Measurements from ENCODE around the gene FAM161A. TPM values are rescaled to one million over a fixed set of nuclear protein-coding genes. Genes with fewer than 3 reads are reported as not detected.

Gene FAM161A
- total RNA-seq, 1 experiment from 2014 or later = 12.2 TPM

- H3K79me2 ChIP-seq (ENCODE audit: low read depth) = no peaks in the 10 kb centered on the region
- H3K4me3 ChIP-seq = no peak overlapping the region
- BruUV-seq (replicated peaks) = no TSS peak
- H3K4me1 ChIP-seq (replicated peaks; ENCODE audit: insufficient read depth) = no peaks in the 10 kb centered on the region
- H3K9me2 ChIP-seq (ENCODE audit: insufficient read depth) = no peaks in the 10 kb centered on the region
- no peak overlapping the region for H2AFZ ChIP-seq
- DNase-seq = no peak
- ChIA-PET POLR2A (ENCODE audit: unreplicated experiment) (interaction anchor here (0.7 kb wide), 1 partner anchor 284 kb away, joined by 5 read pairs; no protein-coding TSS in a partner anchor), CTCF (no interaction called here)
- H4K20me1 ChIP-seq (ENCODE audit: insufficient read depth) = no peaks in the 10 kb centered on the region
- TF ChIP-seq EZH2 (IDR thresholded peaks at IDR 0.05; ENCODE audit: low read depth) = no peak
- TF ChIP-seq, protein P1, sequence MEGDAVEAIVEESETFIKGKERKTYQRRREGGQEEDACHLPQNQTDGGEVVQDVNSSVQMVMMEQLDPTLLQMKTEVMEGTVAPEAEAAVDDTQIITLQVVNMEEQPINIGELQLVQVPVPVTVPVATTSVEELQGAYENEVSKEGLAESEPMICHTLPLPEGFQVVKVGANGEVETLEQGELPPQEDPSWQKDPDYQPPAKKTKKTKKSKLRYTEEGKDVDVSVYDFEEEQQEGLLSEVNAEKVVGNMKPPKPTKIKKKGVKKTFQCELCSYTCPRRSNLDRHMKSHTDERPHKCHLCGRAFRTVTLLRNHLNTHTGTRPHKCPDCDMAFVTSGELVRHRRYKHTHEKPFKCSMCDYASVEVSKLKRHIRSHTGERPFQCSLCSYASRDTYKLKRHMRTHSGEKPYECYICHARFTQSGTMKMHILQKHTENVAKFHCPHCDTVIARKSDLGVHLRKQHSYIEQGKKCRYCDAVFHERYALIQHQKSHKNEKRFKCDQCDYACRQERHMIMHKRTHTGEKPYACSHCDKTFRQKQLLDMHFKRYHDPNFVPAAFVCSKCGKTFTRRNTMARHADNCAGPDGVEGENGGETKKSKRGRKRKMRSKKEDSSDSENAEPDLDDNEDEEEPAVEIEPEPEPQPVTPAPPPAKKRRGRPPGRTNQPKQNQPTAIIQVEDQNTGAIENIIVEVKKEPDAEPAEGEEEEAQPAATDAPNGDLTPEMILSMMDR (conservative IDR thresholded peaks at IDR 0.05) = no peak
- no peaks in the 10 kb centered on the region for H3K36me3 ChIP-seq (ENCODE audit: low read depth)
- H3K27ac ChIP-seq = no peak overlapping the region
- no peaks in the 10 kb centered on the region for H3K27me3 ChIP-seq (ENCODE audit: insufficient read depth, low read depth)
- no peaks in the 10 kb centered on the region for H3F3A ChIP-seq (ENCODE audit: insufficient read depth, low read depth)
- H3K9me3 ChIP-seq (ENCODE audit: insufficient read depth, low read depth) = no peaks in the 10 kb centered on the region
- H3K4me2 ChIP-seq = no peak overlapping the region
- intact Hi-C loops (cut with micrococcal nuclease; ENCODE audit: unreplicated experiment) = no loop called here
Measured at GRCh38 chr2:61833971-61834370, 19.9 kb downstream of the FAM161A start.

- POLR2A ChIA-PET (ENCODE audit: unreplicated experiment) = no interaction called here
Measured at GRCh38 chr2:61832183-61832841, 21.5 kb downstream of the FAM161A start.

GRCh38 chr2:61822255-61822654 lies 31.6 kb downstream of the FAM161A start:
- Histone ChIP-seq H3K9me2 (ENCODE audit: insufficient read depth) (no peaks in the 10 kb centered on the region), H3K36me3 (ENCODE audit: low read depth) (no peaks in the 10 kb centered on the region), H3K4me3 (no peak overlapping the region), H2AFZ (no peak overlapping the region), H3K27ac (no peak overlapping the region), H4K20me1 (ENCODE audit: insufficient read depth) (no peaks in the 10 kb centered on the region), H3K4me1 (replicated peaks; ENCODE audit: insufficient read depth) (no peaks in the 10 kb centered on the region), H3K27me3 (ENCODE audit: insufficient read depth, low read depth) (no peaks in the 10 kb centered on the region), H3F3A (ENCODE audit: insufficient read depth, low read depth) (no peaks in the 10 kb centered on the region), H3K4me2 (no peak overlapping the region), H3K9me3 (ENCODE audit: insufficient read depth, low read depth) (no peaks in the 10 kb centered on the region), H3K79me2 (ENCODE audit: low read depth) (no peaks in the 10 kb centered on the region)
- intact Hi-C loops (cut with micrococcal nuclease; ENCODE audit: unreplicated experiment) = no loop called here
- no peak for TF ChIP-seq EZH2 (IDR thresholded peaks at IDR 0.05; ENCODE audit: low read depth)
- TF ChIP-seq, protein P1 (conservative IDR thresholded peaks at IDR 0.05) = no peak
- no peak for DNase-seq
- ChIA-PET CTCF (no interaction called here), POLR2A (ENCODE audit: unreplicated experiment) (no interaction called here)
- BruUV-seq (replicated peaks) = no TSS peak

More at GRCh38 chr2:61832183-61832841, 21.5 kb downstream of the FAM161A start:
- no peak overlapping the region for H3K4me3 ChIP-seq
- H3K4me1 ChIP-seq (replicated peaks; ENCODE audit: insufficient read depth) = no peaks in the 10 kb centered on the region
- H3K4me2 ChIP-seq = no peak overlapping the region
- DNase-seq = no peak
- H3K9me2 ChIP-seq (ENCODE audit: insufficient read depth) = no peaks in the 10 kb centered on the region
- BruUV-seq (replicated peaks) = no TSS peak
- H3K79me2 ChIP-seq (ENCODE audit: low read depth) = no peaks in the 10 kb centered on the region
- no peaks in the 10 kb centered on the region for H3K27me3 ChIP-seq (ENCODE audit: insufficient read depth, low read depth)
- H3K36me3 ChIP-seq (ENCODE audit: low read depth) = no peaks in the 10 kb centered on the region
- CTCF ChIA-PET = no interaction called here
- no peaks in the 10 kb centered on the region for H4K20me1 ChIP-seq (ENCODE audit: insufficient read depth)
- no peak overlapping the region for H2AFZ ChIP-seq
- H3K27ac ChIP-seq = no peak overlapping the region
- no peak for TF ChIP-seq EZH2 (IDR thresholded peaks at IDR 0.05; ENCODE audit: low read depth)
- TF ChIP-seq, protein P1 (conservative IDR thresholded peaks at IDR 0.05) = no peak
- no peaks in the 10 kb centered on the region for H3K9me3 ChIP-seq (ENCODE audit: insufficient read depth, low read depth)
- H3F3A ChIP-seq (ENCODE audit: insufficient read depth, low read depth) = no peaks in the 10 kb centered on the region
- intact Hi-C loops (cut with micrococcal nuclease; ENCODE audit: unreplicated experiment) = no loop called here

Measured in PC-9 (cell line).